DOHH2 (cell line): ENCODE data around the gene MVB12B.

Source experiments
- H3F3A ChIP-seq: fragments of 200-600 bp; sonication (generic), shearing (Covaris generic); 2 replicates; pipeline ENCODE4 v1.6.0; 2016; ENCODE audit warnings: antibody characterized with exemption, mild to moderate bottlenecking; ENCODE audit not compliant: control insufficient read depth, insufficient read depth
- H3K27ac ChIP-seq: fragments of 200-600 bp; sonication (generic); 2 replicates; pipeline ENCODE4 v1.5.1; 2014; ENCODE audit warnings: low read depth, mild to moderate bottlenecking, low read length, moderate library complexity
- H3K27me3 ChIP-seq: fragments of 200-600 bp; sonication (generic); 2 replicates; pipeline ENCODE4 v1.6.1; 2014; ENCODE audit warnings: mild to moderate bottlenecking, low read length, mixed read lengths; ENCODE audit not compliant: control insufficient read depth
- H3K36me3 ChIP-seq: fragments of 200-600 bp; sonication (generic); 2 replicates; pipeline ENCODE4 v1.6.1; 2014; ENCODE audit warnings: mild to moderate bottlenecking, low read length, moderate library complexity, mixed read lengths; ENCODE audit not compliant: control insufficient read depth
- H3K4me1 ChIP-seq: fragments of 200-600 bp; sonication (generic); 2 replicates; pipeline ENCODE4 v1.6.1; 2014; ENCODE audit warnings: mild to moderate bottlenecking, low read length, mixed read lengths; ENCODE audit not compliant: control insufficient read depth
- H3K4me2 ChIP-seq: fragments of 200-600 bp; sonication (generic); 2 replicates; pipeline ENCODE4 v1.6.0; 2014; ENCODE audit warnings: mild to moderate bottlenecking, low read length, moderate library complexity
- H3K4me3 ChIP-seq: fragments of 200-600 bp; sonication (generic); 2 replicates; pipeline ENCODE4 v1.5.1; 2014; ENCODE audit warnings: mild to moderate bottlenecking, low read length, mixed read lengths
- H3K79me2 ChIP-seq: fragments of 200-600 bp; sonication (generic); 2 replicates; pipeline ENCODE4 v1.6.1; 2014; ENCODE audit warnings: mild to moderate bottlenecking, low read length, mixed read lengths; ENCODE audit not compliant: control insufficient read depth
- H3K9me2 ChIP-seq: fragments of 200-600 bp; sonication (generic); replicated peaks from 2 replicates; pipeline ENCODE4 v1.6.1; 2014; ENCODE audit warnings: mild to moderate bottlenecking, low read length, mixed read lengths; ENCODE audit not compliant: control insufficient read depth
- H3K9me3 ChIP-seq: fragments of 200-600 bp; sonication (generic); 2 replicates; pipeline ENCODE4 v1.6.1; 2014; ENCODE audit warnings: antibody characterized with exemption, low read length, mixed read lengths; ENCODE audit not compliant: control insufficient read depth, insufficient read depth
- H4K20me1 ChIP-seq: fragments of 200-600 bp; sonication (generic); 2 replicates; pipeline ENCODE4 v1.6.0; 2014; ENCODE audit warnings: low read depth, mild to moderate bottlenecking, antibody characterized with exemption, low read length, moderate library complexity; ENCODE audit not compliant: control insufficient read depth, insufficient read depth
- CTCF ChIP-seq: fragments of 200-600 bp; sonication (generic); IDR thresholded peaks from one replicate; pipeline ENCODE4 v1.5.1; 2014; ENCODE audit warnings: antibody characterized with exemption, mild to moderate bottlenecking, low read depth, low read length; ENCODE audit not compliant: poor library complexity, severe bottlenecking
- EZH2phosphoT487 ChIP-seq: fragments of 200-600 bp; sonication (generic); IDR thresholded peaks from 2 replicates; pipeline ENCODE4 v1.6.1; 2017; ENCODE audit warnings: borderline replicate concordance, mild to moderate bottlenecking, antibody characterized with exemption, low read length, moderate library complexity, mixed read lengths

MVB12B gene

GRCh38 chr9:126367139-126367538 is 40.5 kb downstream of the MVB12B start:
- no peaks in the 10 kb centered on the region for H3K79me2 ChIP-seq
- H3K36me3 ChIP-seq, result no peaks in the 10 kb centered on the region
- H3K9me3 ChIP-seq, result no peaks in the 10 kb centered on the region
- peaks cover 3% of the 10 kb centered on the region; the same call in 1 of the 2 replicates for H3K27me3 ChIP-seq
- no peaks in the 10 kb centered on the region for H3K4me1 ChIP-seq
- no peak overlapping the region for H3K27ac ChIP-seq
- no peaks in the 10 kb centered on the region for H3F3A ChIP-seq
- TF ChIP-seq CTCF, result no peak
- no peak for TF ChIP-seq EZH2phosphoT487
- no peak overlapping the region for H3K4me2 ChIP-seq
- no peak overlapping the region for H3K4me3 ChIP-seq
- H3K9me2 ChIP-seq, result no peaks in the 10 kb centered on the region
- H4K20me1 ChIP-seq, result no peaks in the 10 kb centered on the region

- Histone ChIP-seq H3K27ac (no peak overlapping the region), H3K4me1 (no peaks in the 10 kb centered on the region), H3F3A (no peaks in the 10 kb centered on the region), H4K20me1 (no peaks in the 10 kb centered on the region), H3K4me3 (no peak overlapping the region), H3K9me2 (no peaks in the 10 kb centered on the region), H3K4me2 (no peak overlapping the region), H3K79me2 (no peaks in the 10 kb centered on the region), H3K27me3 (peaks cover 8% of the 10 kb centered on the region), H3K36me3 (no peaks in the 10 kb centered on the region), H3K9me3 (no peaks in the 10 kb centered on the region)
- no peak for TF ChIP-seq CTCF
- no peak for TF ChIP-seq EZH2phosphoT487
These were observed 41.0 kb downstream of the MVB12B start for GRCh38 chr9:126367616-126368015.

GRCh38 chr9:126368020-126368419 is 41.4 kb downstream of the MVB12B start:
- Histone ChIP-seq H3K27ac (no peak overlapping the region), H3K4me1 (no peaks in the 10 kb centered on the region)

More at GRCh38 chr9:126368020-126368419, 41.4 kb downstream of the MVB12B start:
- peaks cover 11% of the 10 kb centered on the region for H3K27me3 ChIP-seq
- no peaks in the 10 kb centered on the region for H3K79me2 ChIP-seq
- H3K9me3 ChIP-seq, result no peaks in the 10 kb centered on the region
- H3K36me3 ChIP-seq, result no peaks in the 10 kb centered on the region
- H3K9me2 ChIP-seq, result no peaks in the 10 kb centered on the region
- H3K4me3 ChIP-seq, result no peak overlapping the region
- TF ChIP-seq CTCF (no peak), EZH2phosphoT487 (no peak)
- no peaks in the 10 kb centered on the region for H3F3A ChIP-seq
- H3K4me2 ChIP-seq, result no peak overlapping the region
- H4K20me1 ChIP-seq, result no peaks in the 10 kb centered on the region
